Right lobe of liver (tissue), 6 donors: ENCODE measurements around the gene HEATR3. TPM values are rescaled to one million over a fixed set of nuclear protein-coding genes. Genes with fewer than 3 reads are reported as not detected.
A peak's percentile ranks its signal among the peaks of the same experiment; 100 is the strongest.

Source experiments
- ATAC-seq, 4 donors: fragments of 200-7000 bp; cut with Tn5 transposase; one replicate each; pipeline ENCODE4 v1.9.1; 2020; ENCODE audit warnings: mild to moderate bottlenecking in 4 of 4, moderate library complexity in 4 of 4
- DNase-seq, 3 donors: peaks; one replicate each; pipeline ENCODE4 v3.0.0-alpha.2; 2020
- H3K27ac ChIP-seq, 3 donors: fragments of 200-600 bp; one replicate each; pipeline ENCODE4 v1.8.0; 2022
- H3K27me3 ChIP-seq, 2 donors: fragments of 200-600 bp; one replicate each; pipeline ENCODE4 v1.8.0; 2022
- H3K36me3 ChIP-seq, 4 donors: fragments of 200-600 bp; sonication (generic) in 1 of 4; one replicate each; pipeline versions ENCODE4 v1.5.1 to v1.8.0; 2017 to 2022; ENCODE audit warnings: control low read depth in 1 of 4
- H3K4me1 ChIP-seq, 4 donors: fragments of 200-600 bp; sonication (generic) in 1 of 4; one replicate each; pipeline versions ENCODE4 v1.5.1 to v1.8.0; 2017 to 2022; ENCODE audit warnings: control low read depth in 1 of 4
- H3K4me3 ChIP-seq, 3 donors: fragments of 200-600 bp; one replicate each; pipeline ENCODE4 v1.8.0; 2022
- H3K9me3 ChIP-seq, 4 donors: fragments of 200-600 bp; sonication (generic) in 1 of 4; one replicate each; pipeline versions ENCODE4 v1.5.1 to v1.8.0; 2017 to 2022; ENCODE audit warnings: control low read depth in 1 of 4
- CTCF ChIP-seq, 4 donors: fragments of 200-600 bp in 3 of 4; fragments of 450-650 bp in 1 of 4; IDR thresholded peaks; one replicate each; pipeline versions ENCODE4 v1.5.1 to v1.8.0; 2016 to 2022; ENCODE audit warnings: antibody characterized with exemption in 4 of 4, mild to moderate bottlenecking in 2 of 4
- POLR2A ChIP-seq: fragments of 450-650 bp; IDR thresholded peaks from one replicate; pipeline ENCODE4 v1.6.1; 2017; ENCODE audit warnings: antibody characterized with exemption, mild to moderate bottlenecking
- WGBS: methylation state at CpG from one replicate; pipeline ENCODE4 v1.1.6; 2018; ENCODE audit warnings: low coverage, low lambda C conversion rate; ENCODE audit not compliant: insufficient coverage; ENCODE audit errors: missing lambda C conversion rate; 5-methylcytosine and 5-hydroxymethylcytosine counted together
- intact Hi-C, 2 donors: fragments of 100-400 bp; cut with DNase I; formaldehyde crosslinking; loops; one replicate each; pipeline versions ENCODE4 v1.11.2 to v1.14.1; 2022
- total RNA-seq, 6 experiments: library from RNA; depleted of rRNA in 2 of 6; stranded (reverse); fragments of >200 nt in 2 of 6; fragmentation: NEBNext Ultra II Directional in 3 of 6; extraction: Animal tissue kit (Norgen Biotek cat#: 25700) in 3 of 6; gene quantifications; one replicate each; pipeline versions ENCODE4 v1.1.0 to v1.2.4, GENCODE V29; 2016 to 2023
- donor health status: DM: no; HTN: yes; CAD: no.
- donor health status: DM: no; HTN: no; CAD: no.
- donor health status: DM: no; HTN: no; CAD: no.
- donor health status: DM: no; HTN: yes; CAD: no.
- donor health status: DM: no; HTN: yes; CAD: no.

HEATR3 gene
- total RNA-seq, 6 experiments from 2014 or later, result 8.7 to 21.1 (median 12.2) TPM

GRCh38 chr16:50071075-50071671 is 5.4 kb downstream of the HEATR3 start:
- no peak overlapping the region for H3K27ac ChIP-seq
- no peak for TF ChIP-seq POLR2A
- no peak for TF ChIP-seq CTCF (IDR thresholded peaks at IDR 0.05)
- H3K9me3 ChIP-seq, result no peaks in the 10 kb centered on the region
- H3K4me1 ChIP-seq, result peaks cover 0 to 7% (median 0%) of the 10 kb centered on the region in 4 donors
- intact Hi-C loops, result no loop called here
- WGBS, result 78% methylated on average over 2 of the region's 2 CpGs
- H3K36me3 ChIP-seq, result peaks cover 0 to 15% (median 5%) of the 10 kb centered on the region in 4 donors
- H3K4me3 ChIP-seq, result no peak overlapping the region
- H3K27me3 ChIP-seq, result no peaks in the 10 kb centered on the region
- no peak for DNase-seq
- no peak for ATAC-seq

- H3K4me3 ChIP-seq, result no peak overlapping the region
- WGBS, result 86% methylated on average over 5 of the region's 5 CpGs
- intact Hi-C loops, result no loop called here
- TF ChIP-seq POLR2A (no peak), CTCF (IDR thresholded peaks at IDR 0.05) (no peak)
- H3K27ac ChIP-seq, result no peak overlapping the region
- H3K4me1 ChIP-seq, result peaks cover 0 to 6% (median 0%) of the 10 kb centered on the region in 4 donors
- H3K36me3 ChIP-seq, result peaks cover 0 to 16% (median 5%) of the 10 kb centered on the region in 4 donors
- DNase-seq (no peak), ATAC-seq (no peak)
- no peaks in the 10 kb centered on the region for H3K27me3 ChIP-seq
- H3K9me3 ChIP-seq, result no peaks in the 10 kb centered on the region
Observed at GRCh38 chr16:50072730-50073129, 7.0 kb downstream of the HEATR3 start.

- DNase-seq (no peak), ATAC-seq (peak in 2 of 4 donors; percentile 18 to 50)
- H3K27me3 ChIP-seq, result no peaks in the 10 kb centered on the region
- no peaks in the 10 kb centered on the region for H3K9me3 ChIP-seq
- no peak overlapping the region for H3K4me3 ChIP-seq
- no peaks in the 10 kb centered on the region for H3K4me1 ChIP-seq
- peaks cover 0 to 42% (median 10%) of the 10 kb centered on the region in 4 donors for H3K36me3 ChIP-seq
- TF ChIP-seq CTCF (IDR thresholded peaks at IDR 0.05) (no peak), POLR2A (no peak)
- intact Hi-C loops, result no loop called here
- 77% methylated on average over 7 of the region's 9 CpGs for WGBS
- no peak overlapping the region for H3K27ac ChIP-seq
Observed at GRCh38 chr16:50079397-50080140, 13.8 kb downstream of the HEATR3 start.

GRCh38 chr16:50081428-50082018 is 15.8 kb downstream of the HEATR3 start:
- H3K27ac ChIP-seq, result no peak overlapping the region
- H3K9me3 ChIP-seq, result no peaks in the 10 kb centered on the region
- no peak overlapping the region for H3K4me3 ChIP-seq
- WGBS, result 88% methylated on average over 5 of the region's 7 CpGs
- intact Hi-C loops, result no loop called here
- ATAC-seq, result no peak
- TF ChIP-seq CTCF (IDR thresholded peaks at IDR 0.05) (no peak), POLR2A (no peak)
- peaks cover 0 to 54% (median 12%) of the 10 kb centered on the region in 4 donors for H3K36me3 ChIP-seq
- H3K4me1 ChIP-seq, result no peaks in the 10 kb centered on the region
- no peak for DNase-seq
- H3K27me3 ChIP-seq, result no peaks in the 10 kb centered on the region
